Renal pelvis (tissue), 12 donors: Measurements from ENCODE around the gene LSM12. TPM values are rescaled to one million over a fixed set of nuclear protein-coding genes. Genes with fewer than 3 reads are reported as not detected.

Experiments
- DNase-seq: peaks from one replicate; pipeline ENCODE4 v3.0.0-alpha.2; 2013
- long read RNA-seq, 16 experiments: transcript quantifications; one replicate each; lab custom pipeline, GENCODE V29; 2026
- polyA plus RNA-seq, 3 donors: library from polyadenylated mRNA; unstranded; fragments of 120-200 nt; gene quantifications; one replicate each; pipeline ENCODE4 v1.2.1, GENCODE V29; 2013; ENCODE audit not compliant: insufficient read length in 3 of 3

The LSM12 gene
- polyA plus RNA-seq = 10 to 100 TPM; 38.4 to 41.6 (median 39.2) TPM
- long read RNA-seq, donor 1, transcript LSM12-201 (5 exons, 2,308 nt) = major isoform, 23 of 146 reads
- long read RNA-seq, donor 1, partial matches to known transcripts = 123 of 146 reads
- long read RNA-seq, donor 1, other reads (novel, unspliced or antisense) = 0 of 146 reads
- long read RNA-seq, donor 2, transcript LSM12-201 (5 exons, 2,308 nt) = major isoform, 23 of 95 reads
- long read RNA-seq, donor 2, partial matches to known transcripts = 71 of 95 reads
- long read RNA-seq, donor 2, other reads (novel, unspliced or antisense) = 0 of 95 reads
- long read RNA-seq, donor 3, transcript LSM12-201 (5 exons, 2,308 nt) = major isoform, 13 of 80 reads
- long read RNA-seq, donor 3, partial matches to known transcripts = 63 of 80 reads
- long read RNA-seq, donor 3, other reads (novel, unspliced or antisense) = 0 of 80 reads
- long read RNA-seq, donor 4, transcript LSM12-201 (5 exons, 2,308 nt) = major isoform, 25 of 105 reads
- long read RNA-seq, donor 4, partial matches to known transcripts = 79 of 105 reads
- long read RNA-seq, donor 4, other reads (novel, unspliced or antisense) = 0 of 105 reads
- long read RNA-seq, donor 5, transcript LSM12-201 (5 exons, 2,308 nt) = major isoform, 11 of 69 reads
- long read RNA-seq, donor 5, partial matches to known transcripts = 39 of 69 reads
- long read RNA-seq, donor 5, other reads (novel, unspliced or antisense) = 18 of 69 reads
- long read RNA-seq, donor 6, transcript LSM12-201 (5 exons, 2,308 nt) = major isoform, 24 of 88 reads
- long read RNA-seq, donor 6, partial matches to known transcripts = 63 of 88 reads
- long read RNA-seq, donor 6, other reads (novel, unspliced or antisense) = 0 of 88 reads
- long read RNA-seq, donor 7, transcript LSM12-201 (5 exons, 2,308 nt) = major isoform, 40 of 105 reads
- long read RNA-seq, donor 7, partial matches to known transcripts = 30 of 105 reads
- long read RNA-seq, donor 7, other reads (novel, unspliced or antisense) = 31 of 105 reads
- long read RNA-seq, donor 8, transcript LSM12-201 (5 exons, 2,308 nt) = major isoform, 17 of 17 reads
- long read RNA-seq, donor 8, partial matches to known transcripts = 0 of 17 reads
- long read RNA-seq, donor 8, other reads (novel, unspliced or antisense) = 0 of 17 reads
- long read RNA-seq, donor 9, transcript LSM12-201 (5 exons, 2,308 nt) = major isoform, 30 of 132 reads
- long read RNA-seq, donor 9, partial matches to known transcripts = 45 of 132 reads
- long read RNA-seq, donor 9, other reads (novel, unspliced or antisense) = 55 of 132 reads
- long read RNA-seq, donor 10, transcript LSM12-201 (5 exons, 2,308 nt) = major isoform, 32 of 156 reads
- long read RNA-seq, donor 10, partial matches to known transcripts = 115 of 156 reads
- long read RNA-seq, donor 10, other reads (novel, unspliced or antisense) = 6 of 156 reads
- long read RNA-seq, donor 11, transcript LSM12-201 (5 exons, 2,308 nt) = major isoform, 30 of 59 reads
- long read RNA-seq, donor 11, partial matches to known transcripts = 28 of 59 reads
- long read RNA-seq, donor 11, other reads (novel, unspliced or antisense) = 0 of 59 reads
- long read RNA-seq, donor 12, transcript LSM12-201 (5 exons, 2,308 nt) = major isoform, 35 of 37 reads
- long read RNA-seq, donor 12, partial matches to known transcripts = 0 of 37 reads
- long read RNA-seq, donor 12, other reads (novel, unspliced or antisense) = 0 of 37 reads
- long read RNA-seq, donor 13, transcript LSM12-201 (5 exons, 2,308 nt) = major isoform, 13 of 78 reads
- long read RNA-seq, donor 13, partial matches to known transcripts = 62 of 78 reads
- long read RNA-seq, donor 13, other reads (novel, unspliced or antisense) = 0 of 78 reads
- long read RNA-seq, donor 14 = 0 reads
- long read RNA-seq, donor 15 = 0 reads
- long read RNA-seq, donor 16, transcript LSM12-201 (5 exons, 2,308 nt) = major isoform, 34 of 165 reads
- long read RNA-seq, donor 16, partial matches to known transcripts = 72 of 165 reads
- long read RNA-seq, donor 16, other reads (novel, unspliced or antisense) = 56 of 165 reads

DNA sequence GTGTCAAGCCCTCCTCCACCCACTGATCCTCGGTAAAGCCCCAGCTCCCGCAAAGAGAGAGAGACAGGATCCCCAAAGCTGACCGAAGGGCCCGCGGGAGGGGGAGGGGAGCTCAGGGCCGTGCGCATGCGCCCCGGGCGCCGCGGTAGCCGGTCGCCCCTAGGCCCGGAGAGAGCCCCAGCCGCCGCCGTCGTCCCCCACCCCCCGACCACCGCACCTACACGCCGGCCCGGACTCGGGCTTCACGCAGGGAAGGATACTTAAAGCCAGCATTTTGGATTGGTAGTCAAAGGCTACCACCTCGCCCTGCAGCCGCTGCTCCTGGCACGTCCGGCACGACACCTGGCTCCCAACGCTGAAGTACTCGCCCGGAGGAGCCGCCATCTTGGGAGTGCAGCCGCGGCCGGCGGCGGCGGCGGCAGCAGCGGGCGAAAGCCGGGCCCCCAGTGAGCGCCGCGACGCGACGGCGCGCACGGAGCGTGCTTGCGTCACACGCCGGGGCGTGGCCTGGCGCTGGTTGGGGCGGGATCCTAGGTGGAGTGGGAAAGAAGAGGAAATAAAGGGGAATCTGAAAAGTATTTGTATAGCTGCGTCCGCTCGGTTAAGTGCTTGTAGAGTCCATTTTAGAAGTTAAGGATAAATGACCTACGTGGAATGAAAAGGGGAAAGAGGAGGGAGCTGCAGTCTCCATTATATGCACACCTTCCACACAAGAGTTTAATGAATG lies at the start of gene LSM12:
Gene LSM12, minus strand, starts transcription at position 468 of the 727 bp plus-strand sequence. Its CDS starts 84 bp downstream, at position 384.
- DNase-seq = peak; percentile 91

GRCh38 chr17:44115585-44116415 lies 49.3 kb upstream of the LSM12 start:
- no peak for DNase-seq

- DNase-seq = no peak
Observed at GRCh38 chr17:44113868-44114840, 47.7 kb upstream of the LSM12 start.

GRCh38 chr17:44113382-44113781 lies 46.9 kb upstream of the LSM12 start:
- DNase-seq = no peak

GRCh38 chr17:44112284-44113280 lies 46.1 kb upstream of the LSM12 start:
- DNase-seq = no peak

DNA sequence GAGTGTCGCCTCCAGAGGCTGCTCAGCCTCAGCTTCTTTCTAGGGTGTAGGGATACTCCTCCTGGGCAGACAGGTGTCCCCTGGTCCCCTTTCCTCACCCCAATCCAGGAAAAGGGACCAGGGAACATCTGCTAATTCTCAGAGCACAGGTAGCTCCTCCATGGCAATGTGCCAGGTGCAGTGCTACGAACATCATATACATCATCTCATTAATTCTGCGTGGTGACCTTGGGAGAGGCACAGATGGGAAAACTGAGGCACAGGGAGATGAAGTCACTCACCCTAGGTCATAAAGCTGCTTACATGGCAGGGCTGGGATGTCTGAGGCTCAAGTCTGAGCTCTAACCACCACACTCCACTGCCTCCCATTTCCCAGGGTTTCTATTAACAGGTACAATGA lies 45.3 kb upstream of the LSM12 start:
- DNase-seq = no peak

GRCh38 chr17:44110823-44111633 lies 44.6 kb upstream of the LSM12 start:
- DNase-seq = peak; percentile 89

- DNase-seq = no peak
Observed at GRCh38 chr17:44110011-44110686, 43.7 kb upstream of the LSM12 start.

DNA sequence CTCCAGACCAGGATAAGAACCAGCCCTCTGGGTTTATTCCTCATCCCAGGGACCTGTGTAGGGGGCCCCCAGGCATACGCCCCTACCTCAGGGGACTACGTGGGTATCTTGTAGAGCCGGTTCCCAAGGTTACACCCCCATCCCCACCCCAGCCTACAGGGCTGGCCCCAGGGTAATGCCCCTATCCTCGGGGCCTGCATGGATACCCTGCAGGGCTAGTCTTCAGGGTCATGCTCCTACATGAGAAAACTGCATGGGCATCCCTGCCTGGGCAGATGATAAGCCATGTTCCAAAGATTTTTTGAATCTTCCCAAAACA lies 42.8 kb upstream of the LSM12 start:
- DNase-seq = no peak

DNA sequence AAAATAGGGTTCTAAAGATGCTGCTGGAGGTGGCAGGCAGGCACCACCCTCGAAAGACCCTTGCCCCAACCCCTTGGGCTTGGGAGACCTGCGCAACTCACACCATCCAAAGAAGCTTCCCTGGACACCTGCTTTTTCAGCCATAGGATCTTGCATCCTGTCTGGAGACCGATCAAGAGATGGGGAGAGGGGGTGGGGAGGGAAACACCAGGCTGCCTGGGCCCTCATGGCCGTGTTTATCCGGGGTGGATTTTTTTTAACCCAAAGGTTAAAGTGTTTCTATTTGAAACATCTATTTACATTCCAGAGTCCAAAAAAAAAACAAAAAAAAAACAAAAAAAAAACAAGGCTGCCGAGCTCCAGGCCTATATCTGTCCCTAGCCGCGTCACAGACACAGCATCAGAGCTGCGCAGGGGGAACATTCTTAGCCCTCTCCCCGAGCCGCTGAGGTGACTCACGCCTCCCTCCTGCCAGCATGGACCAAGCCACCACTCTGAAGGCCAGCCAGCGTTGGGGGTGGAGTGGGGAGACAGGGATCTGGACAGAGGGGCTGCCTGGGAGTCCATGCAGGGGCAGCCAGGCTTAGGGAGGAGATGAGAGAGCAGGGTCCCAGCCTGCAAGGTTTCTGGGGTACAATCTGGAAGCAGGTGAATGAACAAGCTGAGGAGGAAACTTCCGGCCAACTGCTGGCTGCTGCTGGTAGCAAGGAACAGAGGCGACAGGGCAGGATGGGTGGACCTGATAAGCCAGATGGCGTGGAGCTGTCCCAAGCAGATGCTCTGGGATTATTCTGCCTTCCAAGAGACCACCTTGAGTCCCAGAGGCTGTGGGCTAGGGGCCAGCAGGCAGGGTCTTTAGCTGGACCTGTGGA lies 42.2 kb upstream of the LSM12 start:
- DNase-seq = no peak

- DNase-seq = no peak
Observed at GRCh38 chr17:44106801-44107200, 40.3 kb upstream of the LSM12 start.

GRCh38 chr17:44105941-44106340 lies 39.5 kb upstream of the LSM12 start:
- DNase-seq = no peak

- DNase-seq = no peak
Observed at GRCh38 chr17:44105483-44105882, 39.0 kb upstream of the LSM12 start.
